Liver (tissue), 3 donors: ENCODE measurements around the gene UBL4A.

Experiments used
- EGR1 ChIP-seq, 2 donors: IDR thresholded peaks; 2 replicates each; pipeline ENCODE4 v1.6.1; 2016 to 2018; ENCODE audit warnings: antibody characterized with exemption in 2 of 2, low read depth in 2 of 2
- JUND ChIP-seq, 2 donors: IDR thresholded peaks; 2 replicates each; pipeline ENCODE4 v1.6.1; 2016; ENCODE audit warnings: antibody characterized with exemption in 2 of 2
- RXRA ChIP-seq, 2 donors: IDR thresholded peaks; 2 replicates each; pipeline ENCODE4 v1.6.1; 2017 to 2018; ENCODE audit warnings: antibody characterized with exemption in 2 of 2, mild to moderate bottlenecking in 1 of 2
- SP1 ChIP-seq: IDR thresholded peaks from 2 replicates; pipeline ENCODE4 v1.6.1; 2018; ENCODE audit warnings: antibody characterized with exemption, mild to moderate bottlenecking
- TAF1 ChIP-seq: conservative IDR thresholded peaks from 2 replicates; pipeline ENCODE4 v1.6.1; 2016; ENCODE audit warnings: antibody characterized with exemption, mild to moderate bottlenecking
- YY1 ChIP-seq: IDR thresholded peaks from 2 replicates; pipeline ENCODE4 v1.6.1; 2016; ENCODE audit warnings: antibody characterized with exemption, mild to moderate bottlenecking
- TF ChIP-seq, protein P1 (sequence below): fragments of 150-350 bp; IDR thresholded peaks from 2 replicates; pipeline ENCODE4 v1.5.1; 2017; ENCODE audit warnings: improper control_type of control experiment, low read depth, low read length; ENCODE audit not compliant: missing input control
- TF ChIP-seq, protein P2 (sequence below): IDR thresholded peaks from 2 replicates; pipeline ENCODE4 v1.6.1; 2016; ENCODE audit warnings: antibody characterized with exemption
- TF ChIP-seq, protein P3 (sequence below): IDR thresholded peaks from 2 replicates; pipeline ENCODE4 v1.6.1; 2016; ENCODE audit warnings: antibody characterized with exemption
- TF ChIP-seq, protein P4 (sequence below): IDR thresholded peaks from 2 replicates; pipeline ENCODE4 v1.6.1; 2016; ENCODE audit warnings: antibody characterized with exemption, mild to moderate bottlenecking
- donor health status: healthy.
- donor health status: healthy.

DNA sequence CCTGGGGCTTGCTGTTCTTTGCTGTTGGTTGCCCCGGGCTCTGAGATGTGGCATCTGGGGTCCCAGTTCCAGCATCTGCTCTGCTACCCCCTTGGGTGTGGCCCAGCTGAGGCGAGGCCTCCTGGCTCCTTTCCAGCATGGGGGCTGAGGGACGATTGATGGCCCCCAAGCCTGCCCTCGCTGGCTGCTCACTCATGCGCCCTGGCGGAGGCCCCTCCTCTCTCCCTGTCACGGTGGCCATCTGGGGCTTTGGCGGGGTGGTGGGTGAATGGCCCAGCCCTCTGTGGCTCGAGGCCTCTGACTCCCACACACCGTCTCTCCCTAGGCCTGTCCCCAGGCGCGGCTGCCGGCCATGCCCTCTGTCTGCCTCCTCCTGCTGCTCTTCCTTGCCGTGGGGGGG is 26.6 kb downstream of the UBL4A start:
- TF ChIP-seq, protein P1, sequence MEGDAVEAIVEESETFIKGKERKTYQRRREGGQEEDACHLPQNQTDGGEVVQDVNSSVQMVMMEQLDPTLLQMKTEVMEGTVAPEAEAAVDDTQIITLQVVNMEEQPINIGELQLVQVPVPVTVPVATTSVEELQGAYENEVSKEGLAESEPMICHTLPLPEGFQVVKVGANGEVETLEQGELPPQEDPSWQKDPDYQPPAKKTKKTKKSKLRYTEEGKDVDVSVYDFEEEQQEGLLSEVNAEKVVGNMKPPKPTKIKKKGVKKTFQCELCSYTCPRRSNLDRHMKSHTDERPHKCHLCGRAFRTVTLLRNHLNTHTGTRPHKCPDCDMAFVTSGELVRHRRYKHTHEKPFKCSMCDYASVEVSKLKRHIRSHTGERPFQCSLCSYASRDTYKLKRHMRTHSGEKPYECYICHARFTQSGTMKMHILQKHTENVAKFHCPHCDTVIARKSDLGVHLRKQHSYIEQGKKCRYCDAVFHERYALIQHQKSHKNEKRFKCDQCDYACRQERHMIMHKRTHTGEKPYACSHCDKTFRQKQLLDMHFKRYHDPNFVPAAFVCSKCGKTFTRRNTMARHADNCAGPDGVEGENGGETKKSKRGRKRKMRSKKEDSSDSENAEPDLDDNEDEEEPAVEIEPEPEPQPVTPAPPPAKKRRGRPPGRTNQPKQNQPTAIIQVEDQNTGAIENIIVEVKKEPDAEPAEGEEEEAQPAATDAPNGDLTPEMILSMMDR: no peak
- TF ChIP-seq TAF1 (no peak), SP1 (no peak), EGR1 (IDR thresholded peaks at IDR 0.05; ENCODE audit: low read depth in 2 of 2) (no peak), YY1 (no peak), RXRA (IDR thresholded peaks at IDR 0.05) (no peak), JUND (IDR thresholded peaks at IDR 0.05) (no peak)
- TF ChIP-seq, protein P2, sequence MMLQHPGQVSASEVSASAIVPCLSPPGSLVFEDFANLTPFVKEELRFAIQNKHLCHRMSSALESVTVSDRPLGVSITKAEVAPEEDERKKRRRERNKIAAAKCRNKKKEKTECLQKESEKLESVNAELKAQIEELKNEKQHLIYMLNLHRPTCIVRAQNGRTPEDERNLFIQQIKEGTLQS: no peak
- TF ChIP-seq, protein P3, sequence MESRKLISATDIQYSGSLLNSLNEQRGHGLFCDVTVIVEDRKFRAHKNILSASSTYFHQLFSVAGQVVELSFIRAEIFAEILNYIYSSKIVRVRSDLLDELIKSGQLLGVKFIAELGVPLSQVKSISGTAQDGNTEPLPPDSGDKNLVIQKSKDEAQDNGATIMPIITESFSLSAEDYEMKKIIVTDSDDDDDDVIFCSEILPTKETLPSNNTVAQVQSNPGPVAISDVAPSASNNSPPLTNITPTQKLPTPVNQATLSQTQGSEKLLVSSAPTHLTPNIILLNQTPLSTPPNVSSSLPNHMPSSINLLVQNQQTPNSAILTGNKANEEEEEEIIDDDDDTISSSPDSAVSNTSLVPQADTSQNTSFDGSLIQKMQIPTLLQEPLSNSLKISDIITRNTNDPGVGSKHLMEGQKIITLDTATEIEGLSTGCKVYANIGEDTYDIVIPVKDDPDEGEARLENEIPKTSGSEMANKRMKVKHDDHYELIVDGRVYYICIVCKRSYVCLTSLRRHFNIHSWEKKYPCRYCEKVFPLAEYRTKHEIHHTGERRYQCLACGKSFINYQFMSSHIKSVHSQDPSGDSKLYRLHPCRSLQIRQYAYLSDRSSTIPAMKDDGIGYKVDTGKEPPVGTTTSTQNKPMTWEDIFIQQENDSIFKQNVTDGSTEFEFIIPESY: no peak
- TF ChIP-seq, protein P4, sequence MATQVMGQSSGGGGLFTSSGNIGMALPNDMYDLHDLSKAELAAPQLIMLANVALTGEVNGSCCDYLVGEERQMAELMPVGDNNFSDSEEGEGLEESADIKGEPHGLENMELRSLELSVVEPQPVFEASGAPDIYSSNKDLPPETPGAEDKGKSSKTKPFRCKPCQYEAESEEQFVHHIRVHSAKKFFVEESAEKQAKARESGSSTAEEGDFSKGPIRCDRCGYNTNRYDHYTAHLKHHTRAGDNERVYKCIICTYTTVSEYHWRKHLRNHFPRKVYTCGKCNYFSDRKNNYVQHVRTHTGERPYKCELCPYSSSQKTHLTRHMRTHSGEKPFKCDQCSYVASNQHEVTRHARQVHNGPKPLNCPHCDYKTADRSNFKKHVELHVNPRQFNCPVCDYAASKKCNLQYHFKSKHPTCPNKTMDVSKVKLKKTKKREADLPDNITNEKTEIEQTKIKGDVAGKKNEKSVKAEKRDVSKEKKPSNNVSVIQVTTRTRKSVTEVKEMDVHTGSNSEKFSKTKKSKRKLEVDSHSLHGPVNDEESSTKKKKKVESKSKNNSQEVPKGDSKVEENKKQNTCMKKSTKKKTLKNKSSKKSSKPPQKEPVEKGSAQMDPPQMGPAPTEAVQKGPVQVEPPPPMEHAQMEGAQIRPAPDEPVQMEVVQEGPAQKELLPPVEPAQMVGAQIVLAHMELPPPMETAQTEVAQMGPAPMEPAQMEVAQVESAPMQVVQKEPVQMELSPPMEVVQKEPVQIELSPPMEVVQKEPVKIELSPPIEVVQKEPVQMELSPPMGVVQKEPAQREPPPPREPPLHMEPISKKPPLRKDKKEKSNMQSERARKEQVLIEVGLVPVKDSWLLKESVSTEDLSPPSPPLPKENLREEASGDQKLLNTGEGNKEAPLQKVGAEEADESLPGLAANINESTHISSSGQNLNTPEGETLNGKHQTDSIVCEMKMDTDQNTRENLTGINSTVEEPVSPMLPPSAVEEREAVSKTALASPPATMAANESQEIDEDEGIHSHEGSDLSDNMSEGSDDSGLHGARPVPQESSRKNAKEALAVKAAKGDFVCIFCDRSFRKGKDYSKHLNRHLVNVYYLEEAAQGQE: no peak
